SK-N-SH (cell line): ENCODE measurements around the gene CDK5. TPM values are rescaled to one million over a fixed set of nuclear protein-coding genes. Genes with fewer than 3 reads are reported as not detected.
"Not testable (repeated sequence)": the region's sequence is repeated elsewhere in the genome, so short reads cannot be mapped to it uniquely, and the experiment has no call there.

Experiments
- CTCF ChIA-PET: fragments of 300-600, 350-600 bp; formaldehyde crosslinking; extraction: SDS; loops from one replicate; lab custom pipeline; 2021; lab: Yijun Ruan, JAX
- POLR2A ChIA-PET: fragments of 350-600 bp; sonication (Branson Sonifier 250); formaldehyde crosslinking; extraction: SDS; loops from one replicate; lab custom pipeline; 2020; ENCODE audit warnings: antibody characterized with exemption, inconsistent platforms; lab: Yijun Ruan, JAX
- DNase-seq: peaks from one replicate; pipeline ENCODE4 v3.0.0; 2012
- H2AFZ ChIP-seq: fragments of 200-600 bp; sonication (generic); 2 replicates; pipeline ENCODE4 v1.8.1; 2016; ENCODE audit warnings: antibody characterized with exemption, mild to moderate bottlenecking, low read depth
- H3F3A ChIP-seq: fragments of 200-600 bp; sonication (generic); replicated peaks from 2 replicates; pipeline ENCODE3; 2016; ENCODE audit warnings: antibody characterized with exemption, mild to moderate bottlenecking; ENCODE audit not compliant: insufficient read depth
- H3K27ac ChIP-seq, 2 experiments: fragments of 200-500 bp in 1 of 2; fragments of 200-600 bp in 1 of 2; sonication (Bioruptor generic) in 1 of 2; sonication (generic), shearing (Covaris generic) in 1 of 2; 2 replicates each; pipeline versions ENCODE4 v1.5.1 to v1.6.1; 2014 to 2016; ENCODE audit warnings: low read depth in 2 of 2, inconsistent platforms in 1 of 2, low read length in 1 of 2, mild to moderate bottlenecking in 1 of 2, mixed read lengths in 1 of 2
- H3K27me3 ChIP-seq: fragments of 200-600 bp; sonication (generic), shearing (Covaris generic); 2 replicates; pipeline ENCODE4 v1.6.1; 2016; ENCODE audit warnings: mixed run types; ENCODE audit not compliant: insufficient read depth
- H3K36me3 ChIP-seq, 2 experiments: fragments of 200-500 bp in 1 of 2; fragments of 200-600 bp in 1 of 2; sonication (Bioruptor generic) in 1 of 2; sonication (generic) in 1 of 2; replicated peaks in 1 of 2; 2 replicates each; pipeline versions ENCODE3 to v1.5.1; 2014 to 2016; ENCODE audit warnings: low read length in 1 of 2, mild to moderate bottlenecking in 1 of 2; ENCODE audit not compliant: insufficient read depth in 2 of 2, control insufficient read depth in 1 of 2
- H3K4me1 ChIP-seq, 2 experiments: fragments of 200-500 bp in 1 of 2; fragments of 200-600 bp in 1 of 2; sonication (Bioruptor generic) in 1 of 2; sonication (generic), shearing (Covaris generic) in 1 of 2; 2 replicates each; pipeline versions ENCODE4 v1.5.1 to v1.6.1; 2014 to 2016; ENCODE audit warnings: low read depth in 1 of 2, low read length in 1 of 2, mixed run types in 1 of 2; ENCODE audit not compliant: insufficient read depth in 2 of 2, control insufficient read depth in 1 of 2
- H3K4me2 ChIP-seq: fragments of 200-600 bp; sonication (generic), shearing (Covaris generic); 2 replicates; pipeline ENCODE4 v1.6.1; 2017; ENCODE audit warnings: mixed run types
- H3K4me3 ChIP-seq, 2 experiments: fragments of 200-500 bp in 1 of 2; fragments of 200-600 bp in 1 of 2; sonication (Bioruptor generic) in 1 of 2; sonication (generic), shearing (Covaris generic) in 1 of 2; 2 replicates each; pipeline versions ENCODE4 v1.5.1 to v1.8.1; 2014 to 2016; ENCODE audit warnings: low read depth in 2 of 2, inconsistent platforms in 1 of 2, low read length in 1 of 2, mild to moderate bottlenecking in 1 of 2, mixed read lengths in 1 of 2, moderate library complexity in 1 of 2
- H3K79me2 ChIP-seq: fragments of 200-600 bp; sonication (generic); 2 replicates; pipeline ENCODE4 v1.8.1; 2017; ENCODE audit warnings: mild to moderate bottlenecking; ENCODE audit not compliant: insufficient read depth
- H3K9ac ChIP-seq: fragments of 200-600 bp; sonication (generic); 2 replicates; pipeline ENCODE4 v1.6.1; 2017; ENCODE audit warnings: mixed run types
- H3K9me2 ChIP-seq: fragments of 200-600 bp; sonication (generic); 2 replicates; pipeline ENCODE4 v1.6.1; 2017; ENCODE audit warnings: mixed run types
- H3K9me3 ChIP-seq: fragments of 200-600 bp; sonication (generic); 2 replicates; pipeline ENCODE4 v1.6.1; 2017; ENCODE audit warnings: mixed run types, mild to moderate bottlenecking, moderate library complexity
- H4K20me1 ChIP-seq: fragments of 200-600 bp; sonication (generic); 2 replicates; pipeline ENCODE4 v1.6.1; 2017; ENCODE audit warnings: mild to moderate bottlenecking, mixed run types; ENCODE audit not compliant: insufficient read depth
- CTCF ChIP-seq: fragments of 200-600 bp; sonication (generic); IDR thresholded peaks from 2 replicates; pipeline ENCODE4 v1.6.1; 2017; ENCODE audit warnings: antibody characterized with exemption, mild to moderate bottlenecking, moderate library complexity
- MEF2A ChIP-seq: IDR thresholded peaks from 2 replicates; pipeline ENCODE4 v1.4.0; 2012; ENCODE audit warnings: low read depth, borderline replicate concordance
- PBX3 ChIP-seq: IDR thresholded peaks from 2 replicates; pipeline ENCODE4; 2012
- REST ChIP-seq: IDR thresholded peaks from 2 replicates; pipeline ENCODE4 v1.6.1; 2012; ENCODE audit warnings: mild to moderate bottlenecking, low read depth, low read length, moderate library complexity
- USF1 ChIP-seq: IDR thresholded peaks from 2 replicates; pipeline ENCODE4 v1.4.0; 2012; ENCODE audit warnings: low read depth, borderline replicate concordance
- WGBS: methylation state at CpG from one replicate; pipeline ENCODE4 v1.1.6; 2017; ENCODE audit warnings: low lambda C conversion rate; 5-methylcytosine and 5-hydroxymethylcytosine counted together
- polyA plus RNA-seq, 3 experiments: library from polyadenylated mRNA; depleted of rRNA; stranded (reverse); fragments of >200 nt; gene quantifications; 2 replicates each; pipeline ENCODE4 v1.2.3, GENCODE V29; 2012

Gene CDK5
- polyA plus RNA-seq, 1 of the 3 experiments (the other 2 are of a cell fraction) = 125 TPM

GRCh38 chr7:151011616-151012015 is 46.1 kb downstream of the CDK5 start:
- 81% methylated on average over 12 of the region's 12 CpGs for WGBS
- DNase-seq, H3K4me3 ChIP-seq, H3K27ac ChIP-seq, H3K9ac ChIP-seq, H3K36me3 ChIP-seq, H3K27me3 ChIP-seq, H3F3A ChIP-seq, H3K79me2 ChIP-seq, H4K20me1 ChIP-seq, H3K9me2 ChIP-seq, H3K4me2 ChIP-seq, H2AFZ ChIP-seq, H3K9me3 ChIP-seq: not testable (repeated sequence)
- CTCF ChIA-PET = interaction anchor here (0.9 to 11.3 kb wide), 14 partner anchors 20 to 644 kb away, joined by 3 to 151 read pairs (median 4); partner anchors contain the start of genes FASTK, GBX1 and NOS3
- POLR2A ChIA-PET = interaction anchor here (0.6 kb wide), 1 partner anchor 11 kb away, joined by 3 read pairs; no protein-coding TSS in a partner anchor
- peaks cover 0 to 30% of the 10 kb centered on the region in 2 experiments; a peak in 1 of 4 replicates for H3K4me1 ChIP-seq

GRCh38 chr7:151011097-151011409 is 46.6 kb downstream of the CDK5 start:
- TF ChIP-seq USF1 (no peak), PBX3 (no peak), CTCF (no peak), REST (no peak), MEF2A (no peak)
- no peaks in the 10 kb centered on the region for H4K20me1 ChIP-seq
- peaks cover 0 to 30% of the 10 kb centered on the region in 2 experiments; a peak in 1 of 4 replicates for H3K4me1 ChIP-seq
- H3K4me3 ChIP-seq = no peak overlapping the region
- CTCF ChIA-PET = interaction anchor here (0.7 to 11.3 kb wide), 17 partner anchors 10 to 643 kb away, joined by 3 to 151 read pairs (median 5); partner anchors contain the start of genes ATG9B, FASTK, GBX1 and NOS3
- no peaks in the 10 kb centered on the region for H3K9me2 ChIP-seq
- H3K27ac ChIP-seq = no peak overlapping the region
- no peaks in the 10 kb centered on the region for H3K79me2 ChIP-seq
- no peak overlapping the region for H3K9ac ChIP-seq
- H3F3A ChIP-seq = no peaks in the 10 kb centered on the region
- POLR2A ChIA-PET = interaction anchor here (0.6 kb wide), 1 partner anchor 12 kb away, joined by 3 read pairs; no protein-coding TSS in a partner anchor
- no peaks in the 10 kb centered on the region for H3K9me3 ChIP-seq
- DNase-seq = no peak
- H3K4me2 ChIP-seq = no peak overlapping the region
- 0 out of 2 replicates have a peak, but pooled peaks cover under 1% of the 10 kb centered on the region for H3K27me3 ChIP-seq
- 75% methylated on average over 1 of the region's 1 CpG for WGBS
- H3K36me3 ChIP-seq = no peaks in the 10 kb centered on the region
- H2AFZ ChIP-seq = no peak overlapping the region
